ENCODE data around the gene WNT5B.
A peak's percentile ranks its signal among the peaks of the same experiment; 100 is the strongest.

Gene WNT5B

DNA sequence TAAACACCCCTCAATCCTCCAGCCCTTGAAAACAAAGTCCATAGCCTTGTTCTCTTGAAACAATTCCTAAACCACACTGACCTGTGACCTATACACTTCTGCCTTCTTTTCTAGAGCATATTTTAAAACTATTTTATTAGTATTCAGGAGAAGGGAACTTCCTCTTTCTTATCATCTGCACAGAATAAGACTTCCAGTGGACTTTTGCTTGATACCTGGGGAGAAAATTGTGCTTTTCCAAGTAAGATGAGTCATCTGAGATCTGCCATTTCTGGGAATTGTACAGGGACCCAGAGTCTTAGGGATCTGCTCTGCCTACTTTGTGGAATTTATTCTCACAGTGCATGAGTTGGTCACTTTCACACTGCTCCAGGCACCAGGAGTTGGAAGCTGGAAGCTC lies 10.5 kb upstream of the WNT5B start:
- no peak overlapping the region for H3K9ac ChIP-seq (ENCODE audit: low read length)
- no peaks in the 10 kb centered on the region for H3K79me2 ChIP-seq (ENCODE audit: low read length)
- no peak for TF ChIP-seq EZH2phosphoT487 (IDR thresholded peaks at IDR 0.05; ENCODE audit: low read depth)
- TF ChIP-seq, protein P1, sequence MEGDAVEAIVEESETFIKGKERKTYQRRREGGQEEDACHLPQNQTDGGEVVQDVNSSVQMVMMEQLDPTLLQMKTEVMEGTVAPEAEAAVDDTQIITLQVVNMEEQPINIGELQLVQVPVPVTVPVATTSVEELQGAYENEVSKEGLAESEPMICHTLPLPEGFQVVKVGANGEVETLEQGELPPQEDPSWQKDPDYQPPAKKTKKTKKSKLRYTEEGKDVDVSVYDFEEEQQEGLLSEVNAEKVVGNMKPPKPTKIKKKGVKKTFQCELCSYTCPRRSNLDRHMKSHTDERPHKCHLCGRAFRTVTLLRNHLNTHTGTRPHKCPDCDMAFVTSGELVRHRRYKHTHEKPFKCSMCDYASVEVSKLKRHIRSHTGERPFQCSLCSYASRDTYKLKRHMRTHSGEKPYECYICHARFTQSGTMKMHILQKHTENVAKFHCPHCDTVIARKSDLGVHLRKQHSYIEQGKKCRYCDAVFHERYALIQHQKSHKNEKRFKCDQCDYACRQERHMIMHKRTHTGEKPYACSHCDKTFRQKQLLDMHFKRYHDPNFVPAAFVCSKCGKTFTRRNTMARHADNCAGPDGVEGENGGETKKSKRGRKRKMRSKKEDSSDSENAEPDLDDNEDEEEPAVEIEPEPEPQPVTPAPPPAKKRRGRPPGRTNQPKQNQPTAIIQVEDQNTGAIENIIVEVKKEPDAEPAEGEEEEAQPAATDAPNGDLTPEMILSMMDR (IDR thresholded peaks at IDR 0.05; ENCODE audit: low read depth, low read length): no peak
- no peak overlapping the region for H2AFZ ChIP-seq (ENCODE audit: low read depth, low read length)
- no peak overlapping the region for H3K27ac ChIP-seq (ENCODE audit: low read length)
- peaks cover 5% of the 10 kb centered on the region; the same call in 1 of the 2 replicates for H3K27me3 ChIP-seq (ENCODE audit: low read depth, low read length)
- no peaks in the 10 kb centered on the region for H3K9me3 ChIP-seq (ENCODE audit: insufficient read depth, low read length)
- H3K36me3 ChIP-seq (replicated peaks; ENCODE audit: low read depth, low read length): no peaks in the 10 kb centered on the region
- no peak overlapping the region for H3K4me3 ChIP-seq (ENCODE audit: low read length)
- peaks cover 34% of the 10 kb centered on the region for H3K4me1 ChIP-seq (ENCODE audit: low read length)
- peak overlapping the region; percentile 17; the same call in 1 of the 2 replicates for H3K4me2 ChIP-seq (ENCODE audit: low read length)
- peaks cover 17% of the 10 kb centered on the region for H4K20me1 ChIP-seq (ENCODE audit: insufficient read depth, low read length)

DNA sequence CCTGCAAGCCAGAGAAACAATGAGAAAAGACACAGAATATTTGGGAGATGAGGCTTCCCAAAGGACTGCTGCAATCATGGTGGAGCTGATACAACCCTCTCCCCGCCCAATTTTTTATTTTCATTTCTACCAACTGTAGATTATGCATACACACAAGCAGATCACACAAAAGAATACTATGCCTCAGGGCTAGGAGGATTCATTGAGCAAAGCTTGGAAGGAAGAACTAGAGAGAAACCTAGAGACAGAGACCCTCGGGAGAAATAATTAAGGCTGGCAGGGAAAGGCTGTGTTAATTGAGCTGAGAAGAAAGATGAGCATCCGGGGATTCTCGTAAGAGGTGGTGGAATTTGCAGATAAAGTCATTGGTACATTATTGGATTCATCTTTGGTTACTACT lies 9.9 kb upstream of the WNT5B start:
- Histone ChIP-seq H3K79me2 (ENCODE audit: low read length) (no peaks in the 10 kb centered on the region), H3K4me1 (ENCODE audit: low read length) (peaks cover 34% of the 10 kb centered on the region), H3K4me3 (ENCODE audit: low read length) (peak overlapping the region; percentile 40), H3K36me3 (replicated peaks; ENCODE audit: low read depth, low read length) (no peaks in the 10 kb centered on the region), H3K4me2 (ENCODE audit: low read length) (peak overlapping the region; percentile 58), H3K27ac (ENCODE audit: low read length) (no peak overlapping the region), H3K9ac (ENCODE audit: low read length) (no peak overlapping the region), H2AFZ (ENCODE audit: low read depth, low read length) (no peak overlapping the region), H4K20me1 (ENCODE audit: insufficient read depth, low read length) (peaks cover 20% of the 10 kb centered on the region), H3K9me3 (ENCODE audit: insufficient read depth, low read length) (no peaks in the 10 kb centered on the region), H3K27me3 (ENCODE audit: low read depth, low read length) (peaks cover 5% of the 10 kb centered on the region; the same call in 1 of the 2 replicates)
- TF ChIP-seq, protein P1 (IDR thresholded peaks at IDR 0.05; ENCODE audit: low read depth, low read length): no peak
- no peak for TF ChIP-seq EZH2phosphoT487 (IDR thresholded peaks at IDR 0.05; ENCODE audit: low read depth)

DNA sequence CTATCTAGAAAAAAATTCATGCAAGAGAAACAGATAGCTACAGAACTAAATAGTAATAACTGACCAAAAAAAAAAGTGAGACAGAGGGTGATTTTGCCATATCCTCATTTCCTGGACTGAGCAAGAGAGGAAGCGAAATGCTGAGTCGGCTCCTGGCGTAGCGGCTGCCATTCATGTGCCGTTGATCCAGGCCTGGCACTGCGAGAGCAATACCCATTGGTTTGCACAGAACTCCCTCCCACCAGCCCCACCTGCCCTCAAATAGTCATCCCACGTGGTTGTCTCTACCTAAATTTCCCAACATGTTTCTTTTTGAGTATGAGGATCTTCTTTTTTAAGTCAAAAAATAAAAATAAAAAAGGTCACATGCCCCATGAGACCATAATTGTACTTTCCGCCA lies 9.4 kb upstream of the WNT5B start:
- H3K4me3 ChIP-seq (ENCODE audit: low read length): peak overlapping the region; percentile 40
- peaks cover 34% of the 10 kb centered on the region for H3K4me1 ChIP-seq (ENCODE audit: low read length)
- H2AFZ ChIP-seq (ENCODE audit: low read depth, low read length): no peak overlapping the region
- no peak for TF ChIP-seq EZH2phosphoT487 (IDR thresholded peaks at IDR 0.05; ENCODE audit: low read depth)
- TF ChIP-seq, protein P1 (IDR thresholded peaks at IDR 0.05; ENCODE audit: low read depth, low read length): no peak
- H3K79me2 ChIP-seq (ENCODE audit: low read length): no peaks in the 10 kb centered on the region
- no peaks in the 10 kb centered on the region for H3K9me3 ChIP-seq (ENCODE audit: insufficient read depth, low read length)
- H3K27me3 ChIP-seq (ENCODE audit: low read depth, low read length): peaks cover 5% of the 10 kb centered on the region; the same call in 1 of the 2 replicates
- no peak overlapping the region for H3K27ac ChIP-seq (ENCODE audit: low read length)
- no peaks in the 10 kb centered on the region for H3K36me3 ChIP-seq (replicated peaks; ENCODE audit: low read depth, low read length)
- no peak overlapping the region for H3K9ac ChIP-seq (ENCODE audit: low read length)
- peaks cover 20% of the 10 kb centered on the region for H4K20me1 ChIP-seq (ENCODE audit: insufficient read depth, low read length)
- peak overlapping the region; percentile 58 for H3K4me2 ChIP-seq (ENCODE audit: low read length)

DNA sequence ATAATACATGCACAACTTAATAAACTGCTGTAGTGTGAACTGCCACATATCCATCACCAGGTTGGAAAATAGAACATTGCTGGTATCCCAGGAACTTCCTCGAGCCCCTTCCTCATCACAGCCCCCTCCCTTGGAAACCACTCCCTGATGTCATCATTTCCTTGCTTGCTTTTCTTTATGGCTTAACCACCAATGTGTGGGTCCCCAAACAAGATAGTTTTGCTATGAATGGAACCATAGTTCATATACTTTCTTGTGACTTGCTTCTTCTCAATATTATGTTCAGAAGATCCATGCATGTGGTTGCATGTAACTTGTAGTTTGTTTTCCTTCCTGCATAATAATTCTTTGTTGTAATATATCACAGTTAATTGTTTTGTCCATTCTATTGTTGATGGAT lies 8.9 kb upstream of the WNT5B start:
- peaks cover 5% of the 10 kb centered on the region; the same call in 1 of the 2 replicates for H3K27me3 ChIP-seq (ENCODE audit: low read depth, low read length)
- H3K4me1 ChIP-seq (ENCODE audit: low read length): peaks cover 34% of the 10 kb centered on the region
- H3K79me2 ChIP-seq (ENCODE audit: low read length): no peaks in the 10 kb centered on the region
- H3K9ac ChIP-seq (ENCODE audit: low read length): no peak overlapping the region
- H3K27ac ChIP-seq (ENCODE audit: low read length): no peak overlapping the region
- no peaks in the 10 kb centered on the region for H3K36me3 ChIP-seq (replicated peaks; ENCODE audit: low read depth, low read length)
- H2AFZ ChIP-seq (ENCODE audit: low read depth, low read length): no peak overlapping the region
- no peaks in the 10 kb centered on the region for H3K9me3 ChIP-seq (ENCODE audit: insufficient read depth, low read length)
- TF ChIP-seq EZH2phosphoT487 (IDR thresholded peaks at IDR 0.05; ENCODE audit: low read depth): no peak
- peak overlapping the region; percentile 58 for H3K4me2 ChIP-seq (ENCODE audit: low read length)
- peaks cover 20% of the 10 kb centered on the region for H4K20me1 ChIP-seq (ENCODE audit: insufficient read depth, low read length)
- H3K4me3 ChIP-seq (ENCODE audit: low read length): no peak overlapping the region; the same call in 1 of the 2 replicates

Measured in OCI-LY3 (cell line).